Lung (tissue), 13 donors: ENCODE results near the gene TRMT44. TPM values are rescaled to one million over a fixed set of nuclear protein-coding genes. Genes with fewer than 3 reads are reported as not detected.
A peak's percentile ranks its signal among the peaks of the same experiment; 100 is the strongest.

ENCODE experiments used
- ATAC-seq: fragments of 200-7000 bp; cut with Tn5 transposase; one replicate; pipeline ENCODE4 v1.9.1; 2020; ENCODE audit warnings: moderate number of reproducible peaks; ENCODE audit not compliant: insufficient read depth, low FRiP score
- DNase-seq, 3 donors: peaks; one replicate each; pipeline ENCODE4 v3.0.0-alpha.2; 2013 to 2017
- H3K27ac ChIP-seq, 2 donors: one replicate each; pipeline ENCODE4 v1.5.1; 2013; ENCODE audit warnings: mild to moderate bottlenecking in 2 of 2, moderate library complexity in 2 of 2, control low read depth in 1 of 2, inconsistent platforms in 1 of 2, low read depth in 1 of 2, low read length in 1 of 2
- H3K27me3 ChIP-seq, 3 donors: one replicate each; pipeline ENCODE4 v1.5.1; 2013; ENCODE audit warnings: low read length in 2 of 3; ENCODE audit not compliant: control insufficient read depth in 3 of 3, insufficient read depth in 3 of 3
- H3K36me3 ChIP-seq, 4 donors: one replicate each; pipeline ENCODE4 v1.5.1; 2013; ENCODE audit warnings: low read length in 4 of 4, mild to moderate bottlenecking in 1 of 4, moderate library complexity in 1 of 4; ENCODE audit not compliant: control insufficient read depth in 4 of 4, insufficient read depth in 4 of 4
- H3K4me1 ChIP-seq, 5 donors: one replicate each; pipeline ENCODE4 v1.5.1; 2013; ENCODE audit warnings: low read length in 5 of 5, mild to moderate bottlenecking in 2 of 5, moderate library complexity in 1 of 5; ENCODE audit not compliant: control insufficient read depth in 5 of 5, insufficient read depth in 5 of 5
- H3K4me3 ChIP-seq: one replicate; pipeline ENCODE4 v1.5.1; 2013; ENCODE audit warnings: mild to moderate bottlenecking, control low read depth, moderate library complexity
- H3K9ac ChIP-seq, 2 donors: one replicate each; pipeline ENCODE4 v1.5.1; 2013; ENCODE audit warnings: low read length in 2 of 2, control low read depth in 1 of 2; ENCODE audit not compliant: insufficient read depth in 1 of 2
- H3K9me3 ChIP-seq, 4 donors: one replicate each; pipeline ENCODE4 v1.5.1; 2013; ENCODE audit warnings: low read length in 3 of 4, mild to moderate bottlenecking in 1 of 4, moderate library complexity in 1 of 4; ENCODE audit not compliant: control insufficient read depth in 4 of 4, insufficient read depth in 3 of 4
- CTCF ChIP-seq: IDR thresholded peaks from 2 replicates; pipeline ENCODE4 v1.5.1; 2012; ENCODE audit warnings: mild to moderate bottlenecking; ENCODE audit errors: control extremely low read depth, extremely low read depth
- WGBS, 2 donors: extraction: QIAGEN DNeasy Blood & Tissue Kit; methylation state at CpG; one replicate each; pipeline ENCODE4 v1.1.7; 2013; 5-methylcytosine and 5-hydroxymethylcytosine counted together
- polyA plus RNA-seq, 2 donors: library from polyadenylated mRNA; stranded (reverse); fragments of 200-250 nt; gene quantifications; one replicate each; pipeline ENCODE4 v1.2.1, GENCODE V29; 2013
- small RNA-seq: library from RNA; depleted of rRNA; stranded (forward); fragments of <200 nt; gene quantifications from one replicate; pipeline ENCODE3, GENCODE V24; 2014; ENCODE audit warnings: low replicate concordance
- total RNA-seq, 2 donors: library from RNA; depleted of rRNA in 1 of 2; stranded (reverse); fragments of >200 nt in 1 of 2; gene quantifications; one replicate each; pipeline ENCODE4 v1.2.1, GENCODE V29; 2014 to 2021
- donor health status: control.
- donor health status: control.
- donor health status: Bipolar disorder and iron deficiency.
- donor health status: healthy.
- donor health status: DM: yes; HTN: yes; CAD: no.

TRMT44 gene
- total and polyA plus RNA-seq, 4 donors, result 7.3 to 24.8 (median 15.0) TPM

GRCh38 chr4:8524595-8525382 lies 84.2 kb downstream of the TRMT44 start:
- Histone ChIP-seq H3K27me3 (no peaks in the 10 kb centered on the region), H3K4me3 (no peak overlapping the region), H3K9me3 (peaks cover 0 to 8% (median 1%) of the 10 kb centered on the region in 4 donors), H3K36me3 (no peaks in the 10 kb centered on the region), H3K9ac (no peak overlapping the region), H3K4me1 (peaks cover 0 to 10% (median 0%) of the 10 kb centered on the region in 5 donors), H3K27ac (no peak overlapping the region)
- ATAC-seq, result no peak
- TF ChIP-seq CTCF, result no peak
- no peak for DNase-seq
- 75 to 84% methylated on average over 12 of the region's 12 CpGs for WGBS, 2 donors

- TF ChIP-seq CTCF, result no peak
- peak in 2 of 3 donors; percentile 26 to 48 for DNase-seq
- Histone ChIP-seq H3K36me3 (no peaks in the 10 kb centered on the region), H3K27ac (peak overlapping the region in 1 of 2 donors; percentile 41), H3K27me3 (no peaks in the 10 kb centered on the region), H3K9me3 (peaks cover 0 to 8% (median 1%) of the 10 kb centered on the region in 4 donors), H3K4me3 (no peak overlapping the region), H3K9ac (no peak overlapping the region), H3K4me1 (peaks cover 0 to 10% (median 0%) of the 10 kb centered on the region in 5 donors)
- no peak for ATAC-seq
- 76% methylated on average over 16 of the region's 16 CpGs for WGBS, 2 donors
Measured at GRCh38 chr4:8525383-8526120, 85.0 kb downstream of the TRMT44 start.

Small RNA genes within 50 kb of the gene (small RNA-seq; reads per million reads assigned to genes)
- not detected for gene RNA5SP152

Other genes with a start within 250 kb of the TRMT44 start
- 10 to 100 TPM; 41.7 to 67.3 TPM for gene SH3TC1, start 241.5 kb upstream of the TRMT44 start, total RNA-seq
- 10 to 100 TPM; 21.4 to 34.5 TPM for gene SH3TC1, start 241.5 kb upstream of the TRMT44 start, polyA plus RNA-seq
- gene HTRA3, start 171.0 kb upstream of the TRMT44 start, total RNA-seq, result 10 to 100 TPM; 16.9 to 18.6 TPM
- gene HTRA3, start 171.0 kb upstream of the TRMT44 start, polyA plus RNA-seq, result 10 to 100 TPM in 1 of 2 donors, 1 to 10 TPM in 1; 9.5 to 23.5 TPM
- 10 to 100 TPM; 26.9 to 32.2 TPM for gene ACOX3, start 54 bp upstream of the TRMT44 start, total RNA-seq
- gene ACOX3, start 54 bp upstream of the TRMT44 start, polyA plus RNA-seq, result 10 to 100 TPM; 15.6 to 16.1 TPM
- under 1 TPM in 1 of 2 donors, not detected in 1; 0.28 TPM for gene GPR78, start 139.6 kb downstream of the TRMT44 start, total RNA-seq
- under 1 TPM in 1 of 2 donors, not detected in 1; 0.05 TPM for gene GPR78, start 139.6 kb downstream of the TRMT44 start, polyA plus RNA-seq
- 1 to 10 TPM; 2.0 to 5.5 TPM for gene CPZ, start 152.0 kb downstream of the TRMT44 start, total RNA-seq
- gene CPZ, start 152.0 kb downstream of the TRMT44 start, polyA plus RNA-seq, result 1 to 10 TPM; 1.4 to 3.5 TPM